PC-9 (cell line): ENCODE results near the gene COL5A2.

Source experiments
- CTCF ChIP-seq: fragments of 200-600 bp; sonication (generic); conservative IDR thresholded peaks from 2 replicates; pipeline ENCODE4 v1.6.1; 2017; ENCODE audit warnings: mixed run types, antibody characterized with exemption, mild to moderate bottlenecking, moderate library complexity
- EZH2 ChIP-seq: fragments of 200-600 bp; sonication (generic); IDR thresholded peaks from 2 replicates; pipeline ENCODE4 v1.8.0; 2017; ENCODE audit warnings: antibody characterized with exemption, low read depth

- TF ChIP-seq CTCF (no peak), EZH2 (no peak)
Observed at GRCh38 chr2:189179570-189179950, at the start of gene COL5A2.
